ENCODE measurements around the gene CZIB. TPM values are rescaled to one million over a fixed set of nuclear protein-coding genes. Genes with fewer than 3 reads are reported as not detected.
A peak's percentile ranks its signal among the peaks of the same experiment; 100 is the strongest.

The CZIB gene
- 48.9 and 51.8 TPM in 2 replicates for total RNA-seq

DNA sequence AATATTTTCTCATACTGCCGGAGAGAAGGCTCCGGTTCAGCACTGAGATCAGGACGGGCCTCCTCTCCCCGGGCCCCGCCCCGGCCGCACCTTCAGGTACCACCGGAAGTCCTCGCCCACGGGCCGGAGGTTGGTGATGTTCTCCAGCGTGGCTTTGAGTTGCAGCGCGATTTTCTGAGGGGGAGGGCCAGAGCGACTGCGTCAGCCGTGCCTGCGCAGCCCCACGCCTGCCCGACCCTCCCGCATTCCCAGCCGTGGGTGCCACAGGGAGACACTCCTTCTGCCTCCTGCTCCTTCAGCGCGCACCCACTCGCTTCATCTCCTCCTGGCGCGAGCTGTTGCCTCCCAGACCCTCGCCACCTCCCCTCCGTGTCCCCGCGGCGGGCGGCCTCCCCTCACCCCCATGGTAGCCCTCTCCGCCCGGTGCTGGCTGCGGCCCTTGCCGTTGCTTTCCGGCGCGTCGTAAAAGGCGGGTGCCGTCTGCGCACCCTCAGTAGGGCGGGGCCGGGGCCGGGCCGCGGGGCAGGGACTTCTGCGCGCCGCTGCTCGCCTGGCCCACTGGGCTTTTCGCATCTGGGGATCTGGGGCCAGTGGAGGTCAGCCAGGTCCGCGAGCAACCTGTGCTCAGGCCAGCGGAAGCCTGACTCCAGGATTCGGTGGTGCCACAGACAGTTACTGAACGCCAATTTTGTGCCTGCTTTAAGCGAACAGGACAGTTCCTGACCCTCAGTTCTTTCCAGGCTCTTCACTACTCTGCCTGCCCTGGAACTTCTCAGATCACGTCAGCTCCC, at the start of gene CZIB:
Gene CZIB (minus strand): TSS at position 464 of the 791 bp plus-strand sequence. CDS start 59 bp downstream, at position 405.
- peaks cover 33% of the 10 kb centered on the region for H3K36me3 Mint-ChIP-seq (ENCODE audit: low read depth)
- ATAC-seq (ENCODE audit: low read depth) (peak; percentile 92), DNase-seq (peak; percentile 98)
- TF ChIP-seq, protein P1, sequence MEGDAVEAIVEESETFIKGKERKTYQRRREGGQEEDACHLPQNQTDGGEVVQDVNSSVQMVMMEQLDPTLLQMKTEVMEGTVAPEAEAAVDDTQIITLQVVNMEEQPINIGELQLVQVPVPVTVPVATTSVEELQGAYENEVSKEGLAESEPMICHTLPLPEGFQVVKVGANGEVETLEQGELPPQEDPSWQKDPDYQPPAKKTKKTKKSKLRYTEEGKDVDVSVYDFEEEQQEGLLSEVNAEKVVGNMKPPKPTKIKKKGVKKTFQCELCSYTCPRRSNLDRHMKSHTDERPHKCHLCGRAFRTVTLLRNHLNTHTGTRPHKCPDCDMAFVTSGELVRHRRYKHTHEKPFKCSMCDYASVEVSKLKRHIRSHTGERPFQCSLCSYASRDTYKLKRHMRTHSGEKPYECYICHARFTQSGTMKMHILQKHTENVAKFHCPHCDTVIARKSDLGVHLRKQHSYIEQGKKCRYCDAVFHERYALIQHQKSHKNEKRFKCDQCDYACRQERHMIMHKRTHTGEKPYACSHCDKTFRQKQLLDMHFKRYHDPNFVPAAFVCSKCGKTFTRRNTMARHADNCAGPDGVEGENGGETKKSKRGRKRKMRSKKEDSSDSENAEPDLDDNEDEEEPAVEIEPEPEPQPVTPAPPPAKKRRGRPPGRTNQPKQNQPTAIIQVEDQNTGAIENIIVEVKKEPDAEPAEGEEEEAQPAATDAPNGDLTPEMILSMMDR (IDR thresholded peaks at IDR 0.05): no peak
- ChIA-PET POLR2A (interaction anchor here (1.0 to 2.5 kb wide), 6 partner anchors 9 to 107 kb away, joined by 3 to 15 read pairs (median 6); partner anchors contain the start of genes CPT2 and MAGOH), CTCF (no interaction called here)
- H3K27me3 Mint-ChIP-seq: no peaks in the 10 kb centered on the region
- H3K4me1 Mint-ChIP-seq: peaks cover 20% of the 10 kb centered on the region
- intact Hi-C loops (cut with micrococcal nuclease): loop anchor here (1.0 to 10.0 kb wide), 5 partner anchors 18 to 1166 kb away; partner anchors contain the start of genes BTF3L4, CPT2, IFT25 and LRRC42
- H3K27ac Mint-ChIP-seq: peak within 1 kb of the TSS; percentile 97
- no peaks in the 10 kb centered on the region for H3K9me3 Mint-ChIP-seq
- H3K4me3 Mint-ChIP-seq: peak within 1 kb of the TSS; percentile 94

DNA sequence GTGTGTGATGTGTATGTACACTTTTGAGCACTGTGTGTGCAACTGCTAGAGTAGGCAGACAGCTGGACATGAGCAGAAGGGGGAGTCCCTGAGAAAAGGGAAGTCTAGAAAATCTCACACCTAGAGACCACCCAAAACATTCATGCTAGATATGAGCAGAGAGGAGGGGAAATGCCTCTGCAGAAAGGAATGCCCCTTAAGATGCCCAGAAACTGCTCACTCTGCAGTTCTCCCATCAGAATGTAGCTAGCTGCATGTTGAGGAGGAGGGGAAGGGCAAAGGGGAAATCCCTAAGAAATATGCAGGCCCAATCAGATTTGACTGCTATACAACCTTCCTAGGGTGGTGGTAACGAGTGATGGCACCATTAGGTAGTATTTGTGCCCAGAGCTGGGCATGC, 49.7 kb upstream of the CZIB start:
- TF ChIP-seq, protein P1 (IDR thresholded peaks at IDR 0.05): no peak
- Mint-ChIP-seq H3K27ac (peak overlapping the region; percentile 60), H3K9me3 (no peaks in the 10 kb centered on the region), H3K27me3 (no peaks in the 10 kb centered on the region), H3K36me3 (ENCODE audit: low read depth) (peaks cover 20% of the 10 kb centered on the region), H3K4me3 (no peak overlapping the region), H3K4me1 (peaks cover 10% of the 10 kb centered on the region)
- intact Hi-C loops (cut with micrococcal nuclease): no loop called here
- ATAC-seq (ENCODE audit: low read depth): peak; percentile 86
- CTCF ChIA-PET: interaction anchor here (0.9 kb wide), 1 partner anchor 123 kb away, joined by 6 read pairs; no protein-coding TSS in a partner anchor
- POLR2A ChIA-PET: no interaction called here
- no peak for DNase-seq

DNA sequence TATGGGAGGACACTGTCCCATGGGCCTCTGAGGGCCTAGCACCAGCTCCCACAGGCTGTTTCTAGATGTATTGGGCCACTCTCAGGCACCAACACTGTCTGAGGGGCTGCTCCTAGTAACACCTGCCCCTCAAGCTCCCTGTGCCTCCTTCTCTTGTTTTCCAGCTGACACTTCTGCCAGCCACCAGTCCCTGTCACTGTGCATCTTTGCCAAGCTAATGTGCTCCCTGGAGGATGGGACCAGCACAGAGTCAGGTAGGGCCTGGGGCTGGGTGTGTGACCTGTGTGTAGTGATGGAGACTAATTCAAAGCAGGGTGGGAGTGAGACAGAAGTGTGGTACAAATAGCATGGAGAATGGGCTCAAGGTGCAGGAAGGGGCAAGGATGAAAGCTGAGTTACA, 47.3 kb upstream of the CZIB start:
- no peak overlapping the region for H3K4me3 Mint-ChIP-seq
- H3K36me3 Mint-ChIP-seq (ENCODE audit: low read depth): peaks cover 28% of the 10 kb centered on the region
- TF ChIP-seq, protein P1 (IDR thresholded peaks at IDR 0.05): no peak
- POLR2A ChIA-PET: interaction anchor here (0.6 kb wide), 1 partner anchor 59 kb away, joined by 3 read pairs; no protein-coding TSS in a partner anchor
- no peaks in the 10 kb centered on the region for H3K27me3 Mint-ChIP-seq
- ATAC-seq (ENCODE audit: low read depth): no peak
- H3K9me3 Mint-ChIP-seq: no peaks in the 10 kb centered on the region
- no peak overlapping the region for H3K27ac Mint-ChIP-seq
- H3K4me1 Mint-ChIP-seq: peaks cover 10% of the 10 kb centered on the region
- CTCF ChIA-PET: interaction anchor here (0.7 to 1.0 kb wide), 3 partner anchors 11 to 126 kb away, joined by 3 to 6 read pairs (median 3); no protein-coding TSS in a partner anchor
- intact Hi-C loops (cut with micrococcal nuclease): no loop called here
- DNase-seq: no peak

DNA sequence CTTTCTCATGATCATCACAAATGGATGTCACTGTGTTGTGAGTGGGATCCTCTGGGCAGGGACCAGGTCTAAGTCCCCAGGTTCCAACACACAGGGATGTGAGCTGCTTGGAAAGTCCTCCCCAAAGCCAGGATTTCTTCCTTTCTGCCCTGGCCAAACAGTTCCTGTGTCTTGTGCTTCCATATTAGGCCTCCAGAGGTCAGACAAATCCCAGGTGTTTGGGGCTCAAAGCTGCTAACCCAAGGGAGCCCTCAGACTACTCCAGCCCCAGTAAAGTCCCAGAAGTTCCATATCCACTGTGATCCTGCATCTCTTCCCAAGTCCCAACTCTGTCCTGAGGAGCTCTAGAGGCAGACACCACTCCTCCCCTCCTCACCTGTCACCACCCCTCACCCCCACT, 45.6 kb upstream of the CZIB start:
- Mint-ChIP-seq H3K4me3 (no peak overlapping the region), H3K4me1 (peaks cover 10% of the 10 kb centered on the region), H3K27me3 (no peaks in the 10 kb centered on the region), H3K27ac (no peak overlapping the region), H3K36me3 (ENCODE audit: low read depth) (peaks cover 35% of the 10 kb centered on the region), H3K9me3 (no peaks in the 10 kb centered on the region)
- ATAC-seq (ENCODE audit: low read depth) (no peak), DNase-seq (no peak)
- POLR2A ChIA-PET: no interaction called here
- intact Hi-C loops (cut with micrococcal nuclease): no loop called here
- TF ChIP-seq, protein P1 (IDR thresholded peaks at IDR 0.05): no peak
- CTCF ChIA-PET: interaction anchor here (1.2 kb wide), 1 partner anchor 127 kb away, joined by 6 read pairs; no protein-coding TSS in a partner anchor

DNA sequence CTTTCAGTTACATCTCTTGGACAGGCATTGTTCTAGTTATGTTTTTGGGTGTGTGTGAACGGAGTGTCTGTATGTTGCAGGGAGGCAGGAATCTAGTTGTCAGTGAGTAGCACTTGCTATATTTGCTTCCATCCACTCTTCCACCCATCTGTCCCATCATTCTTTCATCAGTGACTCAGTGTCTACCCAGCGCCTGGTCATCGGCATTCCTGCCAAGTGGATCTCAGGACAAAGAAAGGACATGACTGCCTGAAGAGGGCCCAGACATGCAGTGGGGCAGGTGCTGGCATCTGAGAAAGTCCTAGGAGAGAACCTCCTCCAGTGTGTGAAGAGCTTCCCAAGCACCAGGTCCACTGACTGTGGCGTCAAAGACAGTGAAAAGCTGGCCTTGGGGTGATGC, 45.1 kb upstream of the CZIB start:
- Mint-ChIP-seq H3K36me3 (ENCODE audit: low read depth) (peaks cover 37% of the 10 kb centered on the region), H3K27me3 (no peaks in the 10 kb centered on the region), H3K4me3 (no peak overlapping the region), H3K4me1 (peaks cover 13% of the 10 kb centered on the region), H3K27ac (no peak overlapping the region), H3K9me3 (no peaks in the 10 kb centered on the region)
- ATAC-seq (ENCODE audit: low read depth) (no peak), DNase-seq (no peak)
- CTCF ChIA-PET: interaction anchor here (1.2 kb wide), 1 partner anchor 128 kb away, joined by 6 read pairs; no protein-coding TSS in a partner anchor
- TF ChIP-seq, protein P1 (IDR thresholded peaks at IDR 0.05): no peak
- POLR2A ChIA-PET: no interaction called here
- intact Hi-C loops (cut with micrococcal nuclease): no loop called here
